ENCODE measurements around the gene IFT122.

The IFT122 gene

DNA sequence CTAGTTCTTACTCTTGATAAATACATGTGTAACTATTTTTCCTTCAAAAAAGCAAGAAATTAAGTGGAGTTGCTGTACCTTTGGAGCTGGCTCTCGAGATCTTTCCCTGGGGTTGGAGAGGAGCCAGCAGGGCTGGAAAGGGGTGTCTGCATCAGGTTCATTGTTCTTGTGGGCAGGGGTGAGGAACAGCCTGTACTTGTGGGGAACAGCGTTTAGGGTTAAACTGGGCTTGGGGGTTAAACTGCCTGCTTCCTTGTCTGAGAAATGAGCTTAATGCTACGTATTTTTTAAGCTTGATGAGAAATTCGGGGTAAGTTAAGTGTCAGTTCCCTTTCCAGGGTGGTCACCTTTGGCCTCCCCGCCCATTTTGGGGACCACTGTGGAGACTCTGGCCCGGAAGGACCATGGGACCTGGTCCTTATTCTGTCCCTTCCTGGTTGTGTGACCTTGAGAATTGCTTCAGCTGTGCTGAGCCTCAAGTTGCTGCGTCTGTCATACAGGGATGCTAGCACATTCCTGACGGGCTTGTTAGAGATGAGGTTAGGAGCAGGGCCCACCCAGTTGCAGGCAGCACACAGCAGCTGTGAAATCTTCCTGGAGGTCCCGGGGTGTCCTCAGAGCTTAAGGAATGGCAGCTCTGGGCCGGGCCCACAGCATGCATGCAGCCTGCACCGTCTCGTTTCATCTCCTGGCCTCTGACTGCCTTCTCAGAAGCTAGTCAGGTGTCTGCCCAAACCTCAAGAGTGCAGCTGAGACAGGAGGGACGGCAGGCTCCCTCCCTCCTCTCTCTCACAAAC is 114.5 kb downstream of the IFT122 start:
- H3K27ac Mint-ChIP-seq: no peak overlapping the region
- H3K4me3 Mint-ChIP-seq: no peak overlapping the region
- H3K9me3 Mint-ChIP-seq: no peaks in the 10 kb centered on the region
- no peaks in the 10 kb centered on the region for H3K36me3 Mint-ChIP-seq (ENCODE audit: low read depth)
- H3K27me3 Mint-ChIP-seq (ENCODE audit: low read depth): peaks cover 12% of the 10 kb centered on the region
- peaks cover 8% of the 10 kb centered on the region for H3K4me1 Mint-ChIP-seq (ENCODE audit: low read depth)
- no peak for DNase-seq (ENCODE audit: low spot score)

- DNase-seq (ENCODE audit: low spot score): no peak
- H3K27ac Mint-ChIP-seq: no peak overlapping the region
- H3K4me3 Mint-ChIP-seq: no peak overlapping the region
- H3K36me3 Mint-ChIP-seq (ENCODE audit: low read depth): no peaks in the 10 kb centered on the region
- peaks cover 8% of the 10 kb centered on the region for H3K4me1 Mint-ChIP-seq (ENCODE audit: low read depth)
- no peaks in the 10 kb centered on the region for H3K9me3 Mint-ChIP-seq
- peaks cover 12% of the 10 kb centered on the region for H3K27me3 Mint-ChIP-seq (ENCODE audit: low read depth)
Observed at GRCh38 chr3:129555153-129555550, 115.1 kb downstream of the IFT122 start.

DNA sequence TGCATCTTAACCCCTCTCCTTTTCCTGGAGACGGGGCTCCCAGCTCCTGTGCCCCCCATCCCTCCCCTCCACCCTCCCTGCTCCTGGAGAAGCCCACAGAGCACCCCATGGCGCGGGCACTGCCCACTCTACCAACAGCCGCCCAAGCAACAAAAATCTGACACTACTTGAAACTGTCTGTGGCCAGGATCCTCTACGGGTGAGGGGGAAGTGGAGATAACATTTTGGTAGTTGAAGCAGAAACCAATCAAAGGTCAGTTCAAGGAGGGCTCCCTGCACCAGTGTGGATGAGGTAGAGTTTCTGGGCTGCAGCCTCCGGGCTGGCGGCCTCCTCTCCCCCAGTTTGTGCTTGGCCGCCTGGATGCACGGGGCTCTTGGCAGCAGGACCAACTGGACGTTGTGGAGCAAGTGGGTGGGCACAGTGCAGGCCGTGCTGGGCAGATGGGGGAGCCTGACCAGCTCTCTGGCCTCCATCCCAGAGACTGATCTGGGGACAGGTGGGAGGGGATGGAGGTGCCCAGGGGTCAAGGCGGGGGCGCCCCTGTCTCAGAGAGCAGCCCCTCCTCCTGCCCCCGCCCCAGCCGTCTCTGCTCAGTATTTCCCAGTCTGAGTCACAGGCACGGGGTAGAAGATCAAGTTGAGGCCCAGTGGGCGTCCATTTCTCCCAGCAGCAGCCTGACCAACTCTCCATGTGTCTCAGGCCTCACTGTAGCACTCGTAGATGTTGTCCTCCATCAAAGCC is 115.8 kb downstream of the IFT122 start:
- Mint-ChIP-seq H3K9me3 (no peaks in the 10 kb centered on the region), H3K36me3 (ENCODE audit: low read depth) (no peaks in the 10 kb centered on the region), H3K27me3 (ENCODE audit: low read depth) (peaks cover 12% of the 10 kb centered on the region), H3K4me3 (no peak overlapping the region), H3K4me1 (ENCODE audit: low read depth) (peaks cover 8% of the 10 kb centered on the region), H3K27ac (no peak overlapping the region)
- no peak for DNase-seq (ENCODE audit: low spot score)

DNA sequence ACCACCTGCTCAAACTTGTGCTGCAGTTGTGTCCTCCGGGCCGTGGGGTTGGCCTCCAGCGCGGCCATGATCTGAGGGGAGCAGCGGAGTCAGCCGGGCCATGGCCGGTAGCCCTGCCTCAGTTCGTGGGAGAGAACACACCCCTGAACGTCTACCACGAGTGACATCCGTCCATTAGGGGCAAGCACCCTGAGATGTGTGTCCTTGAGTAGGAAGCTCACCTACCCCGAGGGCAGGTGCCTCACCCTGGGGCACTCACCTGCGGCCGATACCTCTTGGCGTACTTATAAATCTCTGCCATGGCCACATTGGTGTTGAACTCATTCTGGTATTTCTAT is 116.3 kb downstream of the IFT122 start:
- no peak overlapping the region for H3K27ac Mint-ChIP-seq
- H3K36me3 Mint-ChIP-seq (ENCODE audit: low read depth): no peaks in the 10 kb centered on the region
- H3K9me3 Mint-ChIP-seq: no peaks in the 10 kb centered on the region
- no peak for DNase-seq (ENCODE audit: low spot score)
- no peak overlapping the region for H3K4me3 Mint-ChIP-seq
- H3K27me3 Mint-ChIP-seq (ENCODE audit: low read depth): peaks cover 12% of the 10 kb centered on the region
- peaks cover 8% of the 10 kb centered on the region for H3K4me1 Mint-ChIP-seq (ENCODE audit: low read depth)

DNA sequence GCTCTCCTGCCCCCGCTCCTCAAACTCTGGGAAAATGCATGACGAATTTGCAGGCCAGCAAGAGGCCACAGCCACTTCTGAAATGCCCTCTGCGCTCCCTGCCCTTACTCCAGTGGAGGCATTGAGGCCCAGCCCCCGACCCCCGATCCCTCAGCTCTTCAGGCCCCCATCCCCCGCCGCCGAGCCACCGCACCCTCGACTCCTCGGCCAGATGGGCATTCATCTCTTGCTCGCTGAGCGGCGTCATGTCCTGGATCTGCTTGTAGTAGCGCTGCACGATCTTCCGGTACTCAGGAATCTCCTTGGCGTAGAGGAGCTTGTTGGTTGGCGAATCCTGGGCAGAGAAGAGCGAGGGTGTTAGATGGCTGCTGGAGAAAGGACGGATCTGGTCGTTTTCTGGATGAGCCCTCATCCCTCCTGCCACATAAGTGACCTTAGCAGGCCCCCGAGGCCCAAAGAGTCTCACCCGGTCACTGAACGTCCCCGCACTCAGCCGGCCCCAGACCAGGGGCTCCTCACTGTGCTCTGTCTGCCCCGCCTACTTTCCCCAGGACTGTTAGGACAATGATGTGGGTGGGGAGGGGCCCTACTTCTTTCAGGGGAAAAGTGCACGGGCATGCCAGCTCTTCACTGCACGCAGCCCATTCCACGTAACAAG is 117.0 kb downstream of the IFT122 start:
- H3K4me1 Mint-ChIP-seq (ENCODE audit: low read depth): peaks cover 8% of the 10 kb centered on the region
- no peak overlapping the region for H3K4me3 Mint-ChIP-seq
- H3K27ac Mint-ChIP-seq: no peak overlapping the region
- H3K36me3 Mint-ChIP-seq (ENCODE audit: low read depth): no peaks in the 10 kb centered on the region
- no peak for DNase-seq (ENCODE audit: low spot score)
- peaks cover 12% of the 10 kb centered on the region for H3K27me3 Mint-ChIP-seq (ENCODE audit: low read depth)
- no peaks in the 10 kb centered on the region for H3K9me3 Mint-ChIP-seq

DNA sequence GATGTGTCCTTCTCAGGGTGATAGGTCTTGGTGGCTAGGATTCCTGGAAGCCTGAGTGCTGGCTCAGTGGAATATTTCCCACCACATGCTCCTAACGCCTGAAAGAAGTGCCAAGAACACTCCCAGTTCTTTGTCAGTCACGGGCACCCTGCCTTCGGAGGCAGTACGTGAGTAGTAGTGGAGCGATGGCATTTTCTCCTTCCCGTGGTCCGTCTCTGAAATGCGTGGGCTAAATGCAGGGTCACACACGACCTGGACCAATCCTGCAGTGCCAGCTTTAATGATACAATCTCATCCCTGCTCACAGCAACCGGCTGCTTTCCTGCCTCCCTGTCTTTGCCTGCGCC is 117.5 kb downstream of the IFT122 start:
- no peaks in the 10 kb centered on the region for H3K9me3 Mint-ChIP-seq
- H3K27me3 Mint-ChIP-seq (ENCODE audit: low read depth): peaks cover 12% of the 10 kb centered on the region
- no peak overlapping the region for H3K27ac Mint-ChIP-seq
- peaks cover 8% of the 10 kb centered on the region for H3K4me1 Mint-ChIP-seq (ENCODE audit: low read depth)
- H3K4me3 Mint-ChIP-seq: no peak overlapping the region
- DNase-seq (ENCODE audit: low spot score): no peak
- no peaks in the 10 kb centered on the region for H3K36me3 Mint-ChIP-seq (ENCODE audit: low read depth)

GRCh38 chr3:129558081-129558771 is 118.2 kb downstream of the IFT122 start:
- Mint-ChIP-seq H3K4me3 (no peak overlapping the region), H3K4me1 (ENCODE audit: low read depth) (peaks cover 8% of the 10 kb centered on the region), H3K9me3 (no peaks in the 10 kb centered on the region), H3K36me3 (ENCODE audit: low read depth) (no peaks in the 10 kb centered on the region), H3K27ac (no peak overlapping the region), H3K27me3 (ENCODE audit: low read depth) (peaks cover 8% of the 10 kb centered on the region)
- DNase-seq (ENCODE audit: low spot score): no peak

DNA sequence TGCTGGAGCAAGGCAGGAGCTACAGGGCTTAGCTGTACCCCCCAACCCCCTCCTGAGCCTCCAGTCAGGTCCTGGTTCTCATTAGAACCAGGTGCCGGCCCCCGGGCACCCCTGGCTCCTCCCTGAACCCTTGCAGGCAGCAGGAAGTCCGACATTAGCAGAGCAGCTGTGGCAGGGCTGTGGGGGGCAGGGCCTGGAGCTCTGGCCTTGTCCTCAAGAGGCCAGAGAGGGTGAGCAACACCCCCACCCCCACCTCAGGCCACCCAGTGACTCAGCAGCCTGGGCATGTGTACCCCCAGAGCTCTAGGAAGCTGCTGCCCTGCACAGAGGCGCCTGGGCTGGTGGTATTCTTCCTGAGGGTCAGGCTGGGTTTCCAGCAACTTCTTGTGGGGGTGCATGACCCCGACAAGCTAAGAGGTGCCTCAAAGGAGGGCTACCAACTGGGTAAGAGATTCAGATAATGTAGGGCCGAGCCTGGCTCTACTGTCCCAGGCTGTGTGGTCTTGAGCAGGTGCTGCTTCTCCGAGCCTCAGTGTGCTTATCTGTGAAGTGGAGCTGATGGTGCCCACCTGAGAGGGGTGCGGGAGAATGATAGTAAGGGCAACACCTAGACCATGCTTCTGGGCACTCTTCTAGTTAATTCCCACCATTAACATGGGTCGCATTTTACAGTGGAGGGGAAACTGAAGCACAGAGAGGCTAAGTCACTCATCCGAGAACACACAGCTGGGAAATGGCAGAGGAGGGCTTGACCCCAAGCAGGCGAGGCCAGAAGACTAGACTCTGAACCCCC is 118.9 kb downstream of the IFT122 start:
- H3K27ac Mint-ChIP-seq: no peak overlapping the region
- H3K4me1 Mint-ChIP-seq (ENCODE audit: low read depth): peaks cover 7% of the 10 kb centered on the region
- peaks cover 8% of the 10 kb centered on the region for H3K27me3 Mint-ChIP-seq (ENCODE audit: low read depth)
- no peaks in the 10 kb centered on the region for H3K36me3 Mint-ChIP-seq (ENCODE audit: low read depth)
- no peak for DNase-seq (ENCODE audit: low spot score)
- H3K9me3 Mint-ChIP-seq: no peaks in the 10 kb centered on the region
- H3K4me3 Mint-ChIP-seq: no peak overlapping the region

- DNase-seq (ENCODE audit: low spot score): no peak
- H3K36me3 Mint-ChIP-seq (ENCODE audit: low read depth): no peaks in the 10 kb centered on the region
- H3K9me3 Mint-ChIP-seq: no peaks in the 10 kb centered on the region
- H3K4me3 Mint-ChIP-seq: no peak overlapping the region
- peaks cover 6% of the 10 kb centered on the region for H3K4me1 Mint-ChIP-seq (ENCODE audit: low read depth)
- no peak overlapping the region for H3K27ac Mint-ChIP-seq
- peaks cover 7% of the 10 kb centered on the region for H3K27me3 Mint-ChIP-seq (ENCODE audit: low read depth)
Observed at GRCh38 chr3:129559565-129560079, 119.6 kb downstream of the IFT122 start.

- no peak overlapping the region for H3K27ac Mint-ChIP-seq
- no peaks in the 10 kb centered on the region for H3K36me3 Mint-ChIP-seq (ENCODE audit: low read depth)
- H3K9me3 Mint-ChIP-seq: no peaks in the 10 kb centered on the region
- no peak for DNase-seq (ENCODE audit: low spot score)
- H3K4me1 Mint-ChIP-seq (ENCODE audit: low read depth): peaks cover 6% of the 10 kb centered on the region
- H3K27me3 Mint-ChIP-seq (ENCODE audit: low read depth): peaks cover 3% of the 10 kb centered on the region
- no peak overlapping the region for H3K4me3 Mint-ChIP-seq
Observed at GRCh38 chr3:129560269-129560787, 120.3 kb downstream of the IFT122 start.

DNA sequence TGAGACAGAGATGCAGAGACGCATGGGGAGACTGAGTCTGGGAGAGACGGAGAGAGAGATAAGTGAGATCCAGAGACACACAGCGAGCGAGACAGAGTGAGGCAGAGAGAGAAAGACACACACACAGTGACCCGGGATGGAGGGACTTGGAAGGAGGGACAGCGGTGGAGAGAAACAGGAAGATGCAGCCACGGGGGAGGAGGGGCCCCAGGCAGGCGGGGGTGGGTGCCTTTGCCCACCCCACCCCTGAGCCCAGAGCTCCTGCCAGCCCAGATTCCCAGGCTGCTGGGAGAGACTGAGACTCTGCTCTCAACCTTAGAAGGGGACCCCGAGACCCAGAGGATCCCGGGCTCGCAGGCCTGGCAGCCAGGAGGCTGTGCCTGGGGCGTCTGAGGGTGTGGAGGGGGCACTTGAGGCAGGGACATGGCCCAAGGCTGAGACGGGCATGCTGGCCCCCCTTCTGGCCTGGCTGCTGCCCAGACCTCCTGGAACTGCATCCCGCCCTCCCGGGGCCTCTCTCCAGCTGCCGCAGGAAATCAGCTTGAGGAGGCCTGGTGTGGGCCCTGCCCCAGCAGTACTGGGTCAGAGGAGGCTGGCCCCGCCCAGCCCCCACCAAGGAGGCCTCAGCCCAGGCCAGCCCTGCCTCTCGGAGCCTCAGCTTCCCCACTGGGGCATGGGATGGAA is 121.0 kb downstream of the IFT122 start:
- H3K4me1 Mint-ChIP-seq (ENCODE audit: low read depth): peaks cover 6% of the 10 kb centered on the region
- H3K4me3 Mint-ChIP-seq: no peak overlapping the region
- H3K9me3 Mint-ChIP-seq: no peaks in the 10 kb centered on the region
- H3K36me3 Mint-ChIP-seq (ENCODE audit: low read depth): no peaks in the 10 kb centered on the region
- no peak for DNase-seq (ENCODE audit: low spot score)
- no peak overlapping the region for H3K27ac Mint-ChIP-seq
- peaks cover 3% of the 10 kb centered on the region for H3K27me3 Mint-ChIP-seq (ENCODE audit: low read depth)

GRCh38 chr3:129561619-129562248 is 121.7 kb downstream of the IFT122 start:
- Mint-ChIP-seq H3K4me1 (ENCODE audit: low read depth) (peaks cover 6% of the 10 kb centered on the region), H3K36me3 (ENCODE audit: low read depth) (no peaks in the 10 kb centered on the region), H3K27me3 (ENCODE audit: low read depth) (peaks cover 3% of the 10 kb centered on the region), H3K4me3 (no peak overlapping the region), H3K9me3 (no peaks in the 10 kb centered on the region), H3K27ac (no peak overlapping the region)
- no peak for DNase-seq (ENCODE audit: low spot score)

All from T-helper 2 cell treated with Interferon-gamma antibody and Interleukin-4, amounts not matched to agents 5 μg/mL and 100 μg/mL, for 36 hours (primary cell).